H9 (cell line): ENCODE measurements around the gene FUT4. TPM values are rescaled to one million over a fixed set of nuclear protein-coding genes. Genes with fewer than 3 reads are reported as not detected.

Source experiments
- DNase-seq: peaks from one replicate; pipeline ENCODE4 v3.0.0-alpha.2; 2017
- H2AFZ ChIP-seq: one replicate; pipeline ENCODE4 v1.6.1; 2013; ENCODE audit warnings: mild to moderate bottlenecking, low read length, control low read depth, moderate library complexity
- H2AK5ac ChIP-seq: 2 replicates; pipeline ENCODE4 v1.6.1; 2013; ENCODE audit warnings: low read length, control low read depth, mixed read lengths; ENCODE audit not compliant: insufficient read length
- H2BK120ac ChIP-seq: one replicate; pipeline ENCODE4 v1.6.1; 2013; ENCODE audit warnings: low read depth, mild to moderate bottlenecking, low read length, control low read depth, inconsistent platforms; ENCODE audit not compliant: poor library complexity, severe bottlenecking
- H2BK12ac ChIP-seq: 2 replicates; pipeline ENCODE4 v1.6.1; 2013; ENCODE audit warnings: low read length, control low read depth, mixed read lengths, low read depth; ENCODE audit not compliant: insufficient read length
- H2BK15ac ChIP-seq: 2 replicates; pipeline ENCODE4 v1.6.1; 2013; ENCODE audit warnings: low read depth, low read length, control low read depth
- H2BK20ac ChIP-seq: one replicate; pipeline ENCODE4 v1.6.1; 2013; ENCODE audit warnings: low read depth, mild to moderate bottlenecking, low read length, control low read depth, inconsistent platforms; ENCODE audit not compliant: poor library complexity, severe bottlenecking
- H2BK5ac ChIP-seq: 2 replicates; pipeline ENCODE4 v1.6.1; 2013; ENCODE audit warnings: low read length, control low read depth, mixed read lengths; ENCODE audit not compliant: insufficient read length
- H3K14ac ChIP-seq: 2 replicates; pipeline ENCODE4 v1.6.1; 2013; ENCODE audit warnings: low read length, control low read depth; ENCODE audit not compliant: insufficient read depth
- H3K18ac ChIP-seq: 2 replicates; pipeline ENCODE4 v1.6.1; 2013; ENCODE audit warnings: low read depth, mild to moderate bottlenecking, mixed read lengths, low read length, control low read depth; ENCODE audit not compliant: insufficient read length
- H3K23ac ChIP-seq: 2 replicates; pipeline ENCODE4 v1.6.1; 2013; ENCODE audit warnings: low read length, control low read depth, mixed read lengths, low read depth; ENCODE audit not compliant: insufficient read length
- H3K23me2 ChIP-seq: 2 replicates; pipeline ENCODE4 v1.6.1; 2013; ENCODE audit warnings: low read depth, mild to moderate bottlenecking, mixed read lengths, low read length, control low read depth; ENCODE audit not compliant: insufficient read length, poor library complexity, severe bottlenecking
- H3K27ac ChIP-seq: 2 replicates; pipeline ENCODE4 v1.5.1; 2013; ENCODE audit warnings: low read length, control low read depth, mixed read lengths, low read depth; ENCODE audit not compliant: insufficient read length
- H3K27me3 ChIP-seq: 2 replicates; pipeline ENCODE4 v1.6.1; 2013; ENCODE audit warnings: low read length, control low read depth, inconsistent platforms; ENCODE audit not compliant: insufficient read depth
- H3K4ac ChIP-seq: 2 replicates; pipeline ENCODE4 v1.6.1; 2013; ENCODE audit warnings: low read depth, mild to moderate bottlenecking, control low read depth, inconsistent platforms, low read length, moderate library complexity
- H3K4me1 ChIP-seq: 2 replicates; pipeline ENCODE4 v1.6.1; 2013; ENCODE audit warnings: low read length, control low read depth, inconsistent platforms; ENCODE audit not compliant: insufficient read depth
- H3K4me2 ChIP-seq: 2 replicates; pipeline ENCODE4 v1.6.1; 2013; ENCODE audit warnings: low read length, control low read depth, mixed read lengths; ENCODE audit not compliant: insufficient read length, insufficient read depth
- H3K56ac ChIP-seq: 2 replicates; pipeline ENCODE4 v1.6.1; 2013; ENCODE audit warnings: low read depth, mild to moderate bottlenecking, mixed read lengths, low read length, control low read depth; ENCODE audit not compliant: insufficient read length
- H3K79me1 ChIP-seq: 2 replicates; pipeline ENCODE4 v1.6.1; 2013; ENCODE audit warnings: low read depth, mild to moderate bottlenecking, moderate library complexity, low read length, control low read depth, inconsistent platforms; ENCODE audit not compliant: insufficient read depth, poor library complexity, severe bottlenecking
- H3K79me2 ChIP-seq: 2 replicates; pipeline ENCODE4 v1.6.1; 2013; ENCODE audit warnings: low read length, control low read depth, inconsistent platforms; ENCODE audit not compliant: insufficient read depth
- H3K9ac ChIP-seq: 2 replicates; pipeline ENCODE4 v1.6.1; 2013; ENCODE audit warnings: low read length, control low read depth, mixed read lengths; ENCODE audit not compliant: insufficient read length; ENCODE audit errors: extremely low read depth
- H3K9me3 ChIP-seq: one replicate; pipeline ENCODE4 v1.6.1; 2013; ENCODE audit warnings: low read depth, low read length, inconsistent platforms; ENCODE audit not compliant: control insufficient read depth
- H3T11ph ChIP-seq: one replicate; pipeline ENCODE4 v1.6.1; 2013; ENCODE audit warnings: mild to moderate bottlenecking, low read length, control low read depth, inconsistent platforms
- H4K20me1 ChIP-seq: one replicate; pipeline ENCODE4 v1.6.1; 2013; ENCODE audit not compliant: control insufficient read depth, insufficient read length, insufficient read depth
- H4K5ac ChIP-seq: 2 replicates; pipeline ENCODE4 v1.6.1; 2013; ENCODE audit warnings: low read depth, mild to moderate bottlenecking, mixed read lengths, low read length, control low read depth; ENCODE audit not compliant: insufficient read length
- H4K8ac ChIP-seq: replicated peaks from 2 replicates; pipeline ENCODE4 v1.6.1; 2013; ENCODE audit warnings: low read length, control low read depth, mixed read lengths, low read depth; ENCODE audit not compliant: insufficient read length
- H4K91ac ChIP-seq: 2 replicates; pipeline ENCODE4 v1.6.1; 2013; ENCODE audit warnings: low read depth, mild to moderate bottlenecking, moderate library complexity, mixed read lengths, low read length, control low read depth; ENCODE audit not compliant: insufficient read length
- H3K27ac Mint-ChIP-seq, 3 experiments: 2 replicates in 2 of 3; 3 replicates in 1 of 3; pipeline ENCODE4 v1.8.0; 2020 to 2021; ENCODE audit warnings: mixed read lengths in 3 of 3, mild to moderate bottlenecking in 1 of 3, moderate library complexity in 1 of 3
- H3K27me3 Mint-ChIP-seq: 2 replicates; pipeline ENCODE4 v1.8.0; 2021; ENCODE audit warnings: low read depth, mild to moderate bottlenecking, moderate library complexity, mixed read lengths
- H3K36me3 Mint-ChIP-seq, 3 experiments: 2 replicates in 2 of 3; 3 replicates in 1 of 3; pipeline ENCODE4 v1.8.0; 2020 to 2021; ENCODE audit warnings: low read depth in 3 of 3, mixed read lengths in 3 of 3; ENCODE audit not compliant: insufficient read depth in 1 of 3
- H3K4me1 Mint-ChIP-seq, 2 experiments: 2 replicates each; pipeline ENCODE4 v1.8.0; 2020; ENCODE audit warnings: mixed read lengths in 2 of 2
- H3K4me3 Mint-ChIP-seq, 2 experiments: 2 replicates in 1 of 2; 3 replicates in 1 of 2; pipeline ENCODE4 v1.8.0; 2020 to 2021; ENCODE audit warnings: mild to moderate bottlenecking in 2 of 2, mixed read lengths in 2 of 2, moderate library complexity in 1 of 2
- H3K9me3 Mint-ChIP-seq, 2 experiments: 2 replicates in 1 of 2; 3 replicates in 1 of 2; pipeline ENCODE4 v1.8.0; 2020; ENCODE audit warnings: mild to moderate bottlenecking in 2 of 2, mixed read lengths in 2 of 2, moderate library complexity in 1 of 2
- CTCF ChIP-seq: fragments of 200-600 bp; sonication (generic); conservative IDR thresholded peaks from 3 replicates; pipeline ENCODE4 v1.8.0; 2021; ENCODE audit warnings: antibody characterized with exemption, mild to moderate bottlenecking
- WGBS: extraction: QIAGEN DNeasy Blood & Tissue Kit; methylation state at CpG from one replicate; pipeline ENCODE4 v1.1.7; 2013; ENCODE audit warnings: missing lambda C conversion rate, low lambda C conversion rate, mixed read lengths; ENCODE audit not compliant: insufficient read length; ENCODE audit errors: extremely low coverage; 5-methylcytosine and 5-hydroxymethylcytosine counted together
- total RNA-seq: library from RNA; stranded (reverse); gene quantifications from 2 replicates; pipeline ENCODE4 v1.2.1, GENCODE V29; 2021

The FUT4 gene
- total RNA-seq, 1 experiment from 2014 or later: 5.3 TPM

DNA sequence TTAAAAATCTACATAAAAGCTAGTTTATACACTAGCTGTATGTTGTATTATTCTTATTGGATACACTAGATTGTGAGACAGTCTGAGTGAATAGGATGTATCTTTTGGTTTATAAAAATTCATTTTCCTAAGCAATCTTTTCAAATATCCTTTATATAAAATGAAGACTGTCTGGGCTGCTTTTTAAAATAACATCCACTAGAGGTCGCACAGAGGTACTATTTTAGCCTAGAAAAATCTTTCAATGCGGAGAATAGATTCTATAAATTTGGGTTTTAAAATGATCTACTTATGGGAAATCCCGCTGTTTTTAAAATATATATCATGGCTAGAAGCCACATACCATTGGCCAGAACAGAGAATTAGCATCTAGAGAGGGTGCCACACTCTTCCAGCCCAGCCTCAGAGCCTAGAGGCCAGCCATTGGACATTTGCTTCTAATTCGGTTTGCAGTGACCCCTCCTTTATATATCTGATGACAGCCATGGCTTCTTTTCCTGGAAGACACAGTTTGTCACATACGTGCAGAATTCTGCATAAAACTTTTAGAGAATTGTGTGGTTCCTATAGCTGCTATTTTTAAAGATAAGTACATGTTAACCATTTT is 24.1 kb upstream of the FUT4 start:
- Histone ChIP-seq H3K4me2 (no peak overlapping the region), H3K4me1 (no peaks in the 10 kb centered on the region), H4K91ac (no peak overlapping the region), H3K79me2 (no peaks in the 10 kb centered on the region), H2BK15ac (no peak overlapping the region), H3K23me2 (no peaks in the 10 kb centered on the region), H2AFZ (no peak overlapping the region), H3K9ac (no peak overlapping the region), H2BK20ac (no peak overlapping the region), H2BK12ac (no peak overlapping the region), H4K8ac (no peak overlapping the region), H4K5ac (no peak overlapping the region), H3K9me3 (no peaks in the 10 kb centered on the region), H2BK5ac (no peak overlapping the region), H2BK120ac (no peak overlapping the region), H4K20me1 (no peaks in the 10 kb centered on the region), H3K14ac (no peak overlapping the region), H3K27me3 (no peaks in the 10 kb centered on the region), H3K18ac (no peak overlapping the region), H3K4ac (no peak overlapping the region), H3T11ph (no peak overlapping the region), H3K56ac (no peak overlapping the region), H3K27ac (no peak overlapping the region), H3K79me1 (no peaks in the 10 kb centered on the region), H3K23ac (no peak overlapping the region), H2AK5ac (no peak overlapping the region)
- WGBS: no CpG with 5 or more reads among the region's 5 CpGs
- H3K36me3 Mint-ChIP-seq: no peaks in the 10 kb centered on the region
- no peak overlapping the region for H3K27ac Mint-ChIP-seq
- TF ChIP-seq CTCF: peak; percentile 80
- no peak overlapping the region for H3K4me3 Mint-ChIP-seq
- DNase-seq: no peak
- no peaks in the 10 kb centered on the region for H3K4me1 Mint-ChIP-seq
- H3K27me3 Mint-ChIP-seq: peaks cover 19% of the 10 kb centered on the region
- no peaks in the 10 kb centered on the region for H3K9me3 Mint-ChIP-seq
